ENCODE data around the gene SRBD1.

GRCh38 chr2:45388541-45389100, 222.4 kb downstream of the SRBD1 start:
- TF ChIP-seq CTCF (IDR thresholded peaks at IDR 0.05; ENCODE audit: control extremely low read depth in 1 of 3, insufficient read depth in 1 of 3, low read depth in 1 of 3, low read length in 3 of 3) (no peak), POLR2A (IDR thresholded peaks at IDR 0.05; ENCODE audit: control extremely low read depth in 1 of 2, low read depth in 2 of 2, low read length in 2 of 2) (no peak), BRCA1 (IDR thresholded peaks at IDR 0.05; ENCODE audit: low read depth, low read length) (no peak), POLR2AphosphoS5 (IDR thresholded peaks at IDR 0.05; ENCODE audit: low read depth, low read length) (no peak), GABPA (IDR thresholded peaks at IDR 0.05; ENCODE audit: borderline replicate concordance, insufficient read depth, low read length) (no peak), SIN3A (conservative IDR thresholded peaks at IDR 0.05 in 1 of 2, IDR thresholded peaks at IDR 0.05 in 1 of 2; ENCODE audit: low read depth in 1 of 2, low read length in 2 of 2) (no peak), EGR1 (IDR thresholded peaks at IDR 0.05; ENCODE audit: borderline replicate concordance, low read depth, low read length) (no peak), BCL11A (IDR thresholded peaks at IDR 0.05; ENCODE audit: low read depth in 2 of 2, low read length in 2 of 2) (no peak), CBX5 (IDR thresholded peaks at IDR 0.05; ENCODE audit: low read depth, low read length) (no peak), ASH2L (IDR thresholded peaks at IDR 0.05; ENCODE audit: low read length) (no peak), JUND (IDR thresholded peaks at IDR 0.05; ENCODE audit: low read length) (no peak)

All from H1 (cell line).